COR-L47 (cell line): ENCODE data around the gene SERPINA12.
"Not testable (repeated sequence)": the region's sequence is repeated elsewhere in the genome, so short reads cannot be mapped to it uniquely, and the experiment has no call there.

Source experiments
- DNase-seq: peaks from one replicate; lab custom pipeline; 2025; lab: John Stamatoyannopoulos, UW

The SERPINA12 gene

DNA sequence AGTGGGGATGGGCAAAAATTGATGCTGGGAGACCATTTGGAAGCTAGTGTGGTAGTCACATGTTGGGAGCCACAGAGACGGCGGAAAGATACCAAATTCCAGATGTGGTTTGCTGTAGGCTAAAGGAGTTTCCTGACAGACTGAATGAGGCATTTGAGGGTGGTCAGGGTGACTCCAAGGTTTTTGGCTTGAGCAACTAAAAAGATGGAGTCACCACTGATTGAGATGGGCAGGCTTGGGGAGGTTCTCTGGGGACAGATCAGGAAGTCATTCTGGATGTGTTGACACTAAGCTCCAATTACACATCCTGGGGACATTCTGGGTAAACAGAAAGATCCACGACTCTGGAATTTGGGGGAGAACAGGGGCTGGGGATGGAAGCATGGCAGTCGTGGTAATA, 17.8 kb downstream of the SERPINA12 start:
- no peak for DNase-seq

GRCh38 chr14:94489336-94489735, 19.9 kb downstream of the SERPINA12 start:
- no peak for DNase-seq

DNA sequence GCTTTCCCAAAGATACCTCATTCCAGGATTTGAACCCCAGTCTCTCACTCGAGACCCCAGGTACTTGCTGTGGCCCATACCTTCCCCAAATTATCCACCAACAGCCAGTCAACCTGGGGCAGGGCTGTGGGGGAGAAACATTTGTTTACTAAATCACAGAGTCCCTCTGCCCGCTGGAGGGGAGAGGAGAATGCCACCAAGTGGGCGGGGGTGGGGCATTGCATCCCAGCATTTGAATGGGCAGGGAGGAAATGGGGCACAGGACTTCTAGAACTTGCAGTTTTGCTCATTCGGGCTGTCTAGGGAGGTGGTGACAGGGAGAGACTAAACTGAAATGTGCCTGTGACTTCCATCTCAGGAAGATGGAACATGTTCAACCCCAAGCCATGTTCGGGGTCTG, 22.4 kb downstream of the SERPINA12 start:
- DNase-seq = no peak

GRCh38 chr14:94485944-94486841, 23.1 kb downstream of the SERPINA12 start:
- DNase-seq = peak; percentile 29

DNA sequence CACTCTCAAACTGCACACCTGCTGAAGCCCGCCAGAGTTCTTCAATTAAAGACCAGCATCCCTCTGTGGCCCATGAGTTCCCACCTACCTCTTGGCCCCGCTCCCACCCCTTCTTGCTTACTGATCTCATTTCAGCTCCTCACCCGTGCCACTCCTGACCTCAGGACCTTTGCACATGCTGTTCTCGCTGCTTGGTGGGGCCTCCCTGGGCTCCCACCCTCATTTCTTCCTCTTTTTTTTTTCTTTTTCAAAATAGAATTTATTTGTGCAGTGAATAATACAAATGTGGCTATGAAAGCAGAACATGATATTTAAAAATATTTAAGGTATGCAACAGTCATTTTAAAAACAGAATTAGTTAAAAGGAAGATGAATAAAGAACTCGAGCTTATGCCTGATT, 24.8 kb downstream of the SERPINA12 start:
- no peak for DNase-seq

- no peak for DNase-seq
Observed at GRCh38 chr14:94483729-94484275, 25.5 kb downstream of the SERPINA12 start.

DNA sequence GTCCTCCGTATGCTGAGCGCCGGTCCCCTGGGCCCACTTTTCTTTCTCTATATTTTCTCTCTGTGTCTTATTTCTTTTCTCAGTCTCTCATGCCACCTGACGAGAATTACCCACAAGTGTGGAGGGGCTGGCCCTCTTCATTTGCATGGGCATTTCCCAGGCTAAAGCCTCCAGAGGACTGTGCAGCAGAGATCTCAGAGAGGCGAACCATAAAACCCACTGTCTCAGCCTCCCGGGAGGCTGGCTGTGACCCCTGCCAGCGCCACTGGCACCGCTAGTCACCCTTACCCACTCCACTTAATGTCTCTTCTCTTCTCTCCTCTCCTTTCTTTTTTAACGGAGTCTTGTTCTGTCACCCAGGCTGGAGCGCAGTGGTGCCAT, 26.2 kb downstream of the SERPINA12 start:
- no peak for DNase-seq

DNA sequence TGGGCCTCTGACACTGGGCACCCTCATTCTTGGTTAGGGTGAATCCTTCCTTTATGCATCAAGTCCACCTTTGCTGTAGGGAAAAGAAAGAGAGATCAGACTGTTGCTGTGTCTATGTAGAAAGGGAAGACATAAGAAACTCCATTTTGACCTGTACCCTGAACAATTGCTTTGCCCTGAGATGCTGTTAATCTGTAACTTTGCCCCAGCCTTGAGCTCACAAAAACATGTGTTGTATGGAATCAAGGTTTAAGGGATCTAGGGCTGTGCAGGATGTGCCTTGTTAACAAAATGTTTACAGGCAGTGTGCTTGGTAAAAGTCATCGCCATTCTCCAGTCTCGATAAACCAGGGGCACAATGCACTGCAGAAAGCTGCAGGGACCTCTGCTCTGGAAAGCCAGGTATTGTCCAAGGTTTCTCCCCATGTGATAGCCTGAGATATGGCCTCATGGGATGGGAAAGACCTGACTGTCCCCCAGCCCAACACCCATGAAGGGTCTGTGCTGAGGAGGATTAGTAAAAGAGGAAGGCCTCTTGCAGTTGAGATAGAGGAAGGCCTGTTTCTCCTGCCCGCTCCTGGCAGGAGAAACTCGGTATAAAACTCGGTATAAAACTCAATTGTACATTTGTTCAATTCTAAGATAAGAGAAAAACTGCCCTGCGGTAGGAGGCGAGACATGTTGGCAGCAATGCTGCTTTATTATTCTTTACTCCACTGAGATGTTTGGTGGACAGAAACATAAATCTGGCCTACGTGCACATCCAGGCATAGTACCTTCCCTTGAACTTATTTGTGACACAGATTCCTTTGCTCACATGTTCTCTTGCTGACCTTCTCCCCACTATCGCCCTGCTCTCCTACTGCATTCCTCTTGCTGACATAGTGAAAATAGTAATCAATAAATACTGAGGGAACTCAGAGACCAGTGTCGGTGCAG, 26.9 kb downstream of the SERPINA12 start:
- DNase-seq = not testable (repeated sequence)

DNA sequence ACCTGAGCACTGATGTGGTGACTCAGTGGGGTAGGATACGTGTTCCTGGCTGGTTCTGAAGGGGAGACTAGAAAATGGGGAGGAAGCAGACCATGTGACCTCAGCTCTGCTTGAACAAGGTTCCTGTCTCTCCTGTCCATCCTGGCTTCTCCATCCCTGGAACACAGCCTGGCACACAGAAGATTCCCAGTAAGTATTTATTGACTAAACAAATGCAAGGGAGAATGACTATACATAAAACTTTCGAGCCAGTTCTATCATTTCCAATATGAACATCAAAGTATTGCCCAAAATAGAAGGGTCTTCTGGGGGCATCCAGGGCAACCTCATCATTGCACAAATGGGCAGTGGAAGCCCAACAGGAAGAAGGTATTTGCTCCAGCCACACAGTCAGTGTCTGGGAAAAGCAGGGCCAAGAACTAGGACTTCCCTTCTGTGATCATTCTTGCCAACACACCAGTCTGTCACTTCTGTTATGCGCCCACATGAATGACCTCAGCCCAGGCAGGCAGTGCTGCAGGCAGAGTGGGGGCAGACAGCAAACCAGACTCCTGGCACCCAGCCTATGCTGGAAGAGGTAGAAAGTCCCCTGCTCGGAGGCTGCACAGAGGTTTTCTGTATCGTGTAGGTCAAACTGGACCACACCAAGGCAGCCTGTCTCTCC, 27.7 kb downstream of the SERPINA12 start:
- DNase-seq = no peak

DNA sequence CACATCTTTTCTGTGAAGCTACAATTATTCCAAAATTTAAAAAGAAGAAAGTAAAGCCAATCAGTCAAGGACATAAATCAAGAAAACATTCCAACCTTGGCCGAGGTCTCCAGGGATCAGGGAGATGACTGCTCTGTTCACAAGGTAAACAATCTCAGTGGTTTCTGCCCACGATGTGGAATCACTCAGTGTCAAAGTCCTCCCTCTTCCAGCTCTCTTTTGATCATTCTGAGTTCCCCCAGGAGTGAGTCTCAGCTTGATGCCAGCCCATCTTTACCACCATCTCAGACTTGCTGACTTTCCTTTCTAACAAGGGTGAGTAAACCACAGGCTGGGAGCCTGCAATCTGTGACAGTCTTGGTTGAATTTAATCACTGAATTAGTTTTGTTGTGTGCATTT, 28.5 kb downstream of the SERPINA12 start:
- no peak for DNase-seq

DNA sequence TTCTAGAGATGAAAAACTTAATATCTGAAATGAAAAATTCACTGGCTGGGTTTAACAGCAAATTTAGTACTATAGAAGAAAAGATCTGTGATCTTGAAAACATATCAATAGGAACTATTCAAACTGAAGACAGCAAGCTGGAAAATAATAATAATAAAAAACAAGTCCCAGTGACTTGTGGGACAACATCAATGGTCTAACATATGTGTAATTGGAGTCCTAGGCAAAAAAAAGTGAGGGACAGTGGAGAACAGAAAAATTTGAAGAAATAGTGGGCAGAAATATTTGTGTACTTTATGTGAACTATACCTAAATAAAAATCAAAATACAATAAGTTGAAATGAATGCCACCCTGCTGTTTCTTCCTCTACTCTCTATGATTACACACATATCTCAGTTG, 30.8 kb downstream of the SERPINA12 start:
- no peak for DNase-seq

DNA sequence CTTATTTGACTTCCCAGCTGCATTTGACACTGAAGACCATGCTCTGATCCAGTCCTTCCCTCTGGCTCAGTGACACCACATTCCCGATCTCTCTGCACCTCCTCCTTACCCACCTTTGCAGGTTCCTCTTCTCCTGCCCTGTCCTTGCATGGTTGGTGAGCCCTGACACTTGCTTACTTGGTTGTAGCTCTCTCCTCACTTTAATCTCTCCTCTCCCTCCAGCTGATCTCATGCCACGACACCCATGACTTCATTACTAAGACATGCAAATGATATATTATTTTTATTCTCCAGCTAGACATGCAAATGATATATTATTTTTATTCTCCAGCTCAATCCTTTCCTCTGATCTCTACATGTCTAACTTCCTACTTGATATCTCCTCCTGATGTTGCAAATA, 33.2 kb downstream of the SERPINA12 start, which contains the start of gene SERPINA9:
TSS of gene SERPINA9 (minus strand) at position 175 of the 400 bp plus-strand sequence. CDS start 6,357 bp downstream, outside the sequence.
- DNase-seq = no peak

- DNase-seq = no peak
Observed at GRCh38 chr14:94474581-94475031, 34.7 kb downstream of the SERPINA12 start.

DNA sequence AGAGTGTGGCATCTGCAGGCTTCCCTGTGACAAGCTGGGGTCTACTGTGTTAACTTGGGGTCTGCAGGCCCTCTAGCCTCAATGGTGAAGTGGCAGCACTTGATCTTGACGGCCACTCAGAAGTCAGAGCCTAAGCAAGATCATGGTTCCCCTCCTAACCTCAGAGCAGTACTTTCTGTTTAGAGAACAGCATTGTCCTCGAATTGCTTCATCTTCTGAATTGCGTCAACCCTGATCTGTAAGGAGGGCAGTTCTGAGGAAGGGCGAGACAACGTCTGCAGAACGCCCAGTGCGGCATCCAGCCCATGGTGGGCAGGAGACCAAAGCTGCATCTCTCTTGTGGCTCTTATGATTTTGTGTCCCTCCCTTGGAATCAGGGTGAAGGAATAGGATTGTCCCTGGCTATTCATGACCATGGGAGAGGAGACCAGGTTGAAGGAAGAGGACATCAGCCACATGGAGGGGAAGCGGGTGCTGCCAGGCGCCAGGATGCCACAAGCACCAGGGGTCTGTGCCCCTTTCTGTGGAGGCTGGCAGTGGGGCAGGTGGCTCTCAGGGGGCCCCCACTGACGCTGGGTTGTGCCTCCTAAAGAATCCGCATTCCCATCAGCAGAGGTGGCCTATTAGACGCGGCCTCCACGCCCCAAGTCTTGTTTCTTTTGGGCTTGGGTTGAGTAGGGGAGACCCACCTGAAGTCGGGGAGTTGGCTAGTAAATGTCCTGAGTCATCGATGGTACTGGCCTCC, 35.4 kb downstream of the SERPINA12 start:
- DNase-seq = no peak

- no peak for DNase-seq
Observed at GRCh38 chr14:94472842-94473241, 36.4 kb downstream of the SERPINA12 start.

- DNase-seq = no peak
Observed at GRCh38 chr14:94471045-94471444, 38.2 kb downstream of the SERPINA12 start.

DNA sequence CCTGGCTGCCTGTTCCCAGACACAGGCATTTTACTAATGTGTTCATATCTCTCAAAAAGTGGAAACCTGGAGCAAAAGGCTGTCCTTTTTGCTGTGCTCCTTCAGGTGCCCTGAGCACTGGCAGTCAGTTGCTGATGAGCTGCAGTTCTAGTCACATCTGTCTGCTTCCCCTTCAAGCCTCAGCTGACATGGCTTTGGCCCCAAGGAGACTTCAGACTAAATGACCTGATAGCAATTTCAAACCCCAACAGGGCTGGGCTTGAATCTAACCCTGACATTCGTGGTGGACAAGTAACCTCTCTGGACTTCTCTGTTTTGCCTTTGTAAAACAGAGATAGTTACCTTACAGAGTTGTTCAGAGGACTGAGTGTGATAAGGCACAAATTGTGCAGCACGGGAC, 39.0 kb downstream of the SERPINA12 start:
- no peak for DNase-seq

DNA sequence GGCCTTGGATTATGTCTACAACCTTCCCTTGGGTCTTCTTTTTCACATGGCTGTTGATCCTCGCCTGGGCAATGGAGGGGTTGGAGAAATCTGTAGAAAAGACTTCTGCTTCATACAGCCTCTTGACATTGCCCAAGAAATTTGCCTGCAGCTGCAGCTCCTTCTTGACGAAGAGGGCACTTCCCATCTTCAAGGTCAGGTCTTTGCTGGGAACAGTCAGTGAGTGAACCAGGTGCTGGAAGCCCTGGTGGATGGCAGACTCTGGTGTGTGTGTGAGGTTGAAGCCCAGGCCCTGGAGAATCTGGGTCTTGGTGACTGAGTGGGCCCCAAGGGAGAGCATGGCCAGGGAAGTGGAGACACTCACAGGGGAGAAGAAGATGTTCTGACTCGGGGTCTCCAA, 40.0 kb downstream of the SERPINA12 start:
- no peak for DNase-seq

DNA sequence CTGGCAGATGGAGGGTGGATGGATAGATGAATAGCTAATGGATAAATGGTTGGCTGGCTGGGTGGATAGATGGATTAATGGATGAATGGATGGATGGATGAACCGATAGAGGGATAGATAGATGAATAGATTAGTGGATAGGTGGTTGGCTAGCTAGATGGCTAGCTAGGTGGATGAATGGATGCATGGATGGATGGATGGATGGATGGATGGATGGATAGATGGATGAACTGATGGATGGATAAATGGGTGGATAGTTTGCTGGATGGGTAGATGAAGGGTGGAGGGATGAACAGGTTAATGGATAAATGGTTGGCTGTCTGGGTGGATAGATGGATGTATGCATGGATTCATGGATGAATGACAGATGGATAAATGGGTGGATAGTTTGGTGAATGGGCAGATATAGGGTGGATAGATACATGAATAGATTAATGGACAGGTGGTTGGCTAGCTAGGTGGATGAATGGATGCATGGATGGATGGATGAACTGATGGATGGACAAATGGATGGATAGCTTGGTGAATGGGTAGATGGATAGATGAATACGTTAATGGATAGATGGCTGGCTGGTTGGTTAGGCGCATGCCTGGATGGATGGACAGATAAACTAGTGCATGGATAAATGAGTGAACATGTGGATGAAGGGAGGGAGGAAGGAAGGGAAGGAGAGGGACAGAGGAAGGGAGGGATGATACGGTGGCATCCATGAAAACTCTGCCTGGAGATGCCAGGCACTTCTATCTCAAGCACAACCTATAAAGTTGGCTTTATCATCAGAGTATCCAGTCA, 41.3 kb downstream of the SERPINA12 start:
- no peak for DNase-seq

- DNase-seq = no peak
Observed at GRCh38 chr14:94466706-94467370, 42.4 kb downstream of the SERPINA12 start.
